ENCODE measurements around the gene ST3GAL4. TPM values are rescaled to one million over a fixed set of nuclear protein-coding genes. Genes with fewer than 3 reads are reported as not detected.

ST3GAL4 gene
- total RNA-seq, 1 experiment from 2014 or later = 13.1 TPM

DNA sequence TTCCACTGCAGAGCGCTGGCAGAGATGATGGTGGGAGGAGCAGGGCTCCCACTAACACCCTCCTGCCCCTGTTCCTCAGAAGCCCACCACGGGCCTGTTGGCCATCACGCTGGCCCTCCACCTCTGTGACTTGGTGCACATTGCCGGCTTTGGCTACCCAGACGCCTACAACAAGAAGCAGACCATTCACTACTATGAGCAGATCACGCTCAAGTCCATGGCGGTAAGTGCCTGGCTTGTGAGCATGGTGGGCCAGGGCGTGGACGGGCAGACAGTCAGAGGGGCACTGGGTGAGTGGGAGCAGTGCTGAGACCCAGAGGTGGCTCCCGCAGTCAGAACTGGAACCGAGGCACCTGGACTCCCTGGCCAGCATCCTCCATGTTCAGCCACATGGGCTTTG is 57.9 kb downstream of the ST3GAL4 start:
- Histone ChIP-seq H3K79me2 (ENCODE audit: insufficient read depth, low read length) (no peaks in the 10 kb centered on the region), H2AFZ (ENCODE audit: low read depth, low read length, poor library complexity, severe bottlenecking) (no peak overlapping the region), H3K27ac (ENCODE audit: low read depth, low read length) (no peak overlapping the region), H3K9ac (ENCODE audit: low read length) (no peak overlapping the region), H3K36me3 (ENCODE audit: control insufficient read depth in 1 of 2, insufficient read depth in 2 of 2, low read length in 2 of 2) (no peaks in the 10 kb centered on the region), H3K27me3 (ENCODE audit: insufficient read depth, low read length) (no peaks in the 10 kb centered on the region), H3K9me2 (ENCODE audit: insufficient read depth) (no peaks in the 10 kb centered on the region), H3K9me3 (ENCODE audit: control insufficient read depth in 1 of 2, insufficient read depth in 1 of 2, low read depth in 1 of 2, low read length in 2 of 2) (no peaks in the 10 kb centered on the region), H4K20me1 (ENCODE audit: insufficient read depth) (no peaks in the 10 kb centered on the region), H3K4me1 (ENCODE audit: control insufficient read depth in 1 of 2, insufficient read depth in 2 of 2, low read length in 2 of 2) (no peaks in the 10 kb centered on the region), H3K4me2 (ENCODE audit: low read length) (no peak overlapping the region), H3K4me3 (replicated peaks in 1 of 2; ENCODE audit: low read depth in 1 of 2, low read length in 2 of 2) (no peak overlapping the region)
- no TSS peak for BruUV-seq (replicated peaks)
- POLR2A ChIA-PET = no interaction called here
- RAD21 ChIA-PET (ENCODE audit: low non-redundant PET in 1 of 2, low total read pairs in 2 of 2, uncharacterized antibody in 2 of 2, unreplicated experiment in 2 of 2) = no interaction called here
- DNase-seq (ENCODE audit: low read depth, low spot score) (no peak), ATAC-seq (no peak)
- TF ChIP-seq, protein P1, sequence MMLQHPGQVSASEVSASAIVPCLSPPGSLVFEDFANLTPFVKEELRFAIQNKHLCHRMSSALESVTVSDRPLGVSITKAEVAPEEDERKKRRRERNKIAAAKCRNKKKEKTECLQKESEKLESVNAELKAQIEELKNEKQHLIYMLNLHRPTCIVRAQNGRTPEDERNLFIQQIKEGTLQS (IDR thresholded peaks at IDR 0.05) = no peak
- TF ChIP-seq, protein P2, sequence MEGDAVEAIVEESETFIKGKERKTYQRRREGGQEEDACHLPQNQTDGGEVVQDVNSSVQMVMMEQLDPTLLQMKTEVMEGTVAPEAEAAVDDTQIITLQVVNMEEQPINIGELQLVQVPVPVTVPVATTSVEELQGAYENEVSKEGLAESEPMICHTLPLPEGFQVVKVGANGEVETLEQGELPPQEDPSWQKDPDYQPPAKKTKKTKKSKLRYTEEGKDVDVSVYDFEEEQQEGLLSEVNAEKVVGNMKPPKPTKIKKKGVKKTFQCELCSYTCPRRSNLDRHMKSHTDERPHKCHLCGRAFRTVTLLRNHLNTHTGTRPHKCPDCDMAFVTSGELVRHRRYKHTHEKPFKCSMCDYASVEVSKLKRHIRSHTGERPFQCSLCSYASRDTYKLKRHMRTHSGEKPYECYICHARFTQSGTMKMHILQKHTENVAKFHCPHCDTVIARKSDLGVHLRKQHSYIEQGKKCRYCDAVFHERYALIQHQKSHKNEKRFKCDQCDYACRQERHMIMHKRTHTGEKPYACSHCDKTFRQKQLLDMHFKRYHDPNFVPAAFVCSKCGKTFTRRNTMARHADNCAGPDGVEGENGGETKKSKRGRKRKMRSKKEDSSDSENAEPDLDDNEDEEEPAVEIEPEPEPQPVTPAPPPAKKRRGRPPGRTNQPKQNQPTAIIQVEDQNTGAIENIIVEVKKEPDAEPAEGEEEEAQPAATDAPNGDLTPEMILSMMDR (IDR thresholded peaks at IDR 0.05 in 2 of 3, conservative IDR thresholded peaks at IDR 0.05 in 1 of 3; ENCODE audit: borderline replicate concordance in 1 of 3, insufficient read depth in 1 of 3, low read depth in 2 of 3, low read length in 2 of 3) = no peak
- TF ChIP-seq ZFX (IDR thresholded peaks at IDR 0.05) = no peak
- TF ChIP-seq, protein P3, sequence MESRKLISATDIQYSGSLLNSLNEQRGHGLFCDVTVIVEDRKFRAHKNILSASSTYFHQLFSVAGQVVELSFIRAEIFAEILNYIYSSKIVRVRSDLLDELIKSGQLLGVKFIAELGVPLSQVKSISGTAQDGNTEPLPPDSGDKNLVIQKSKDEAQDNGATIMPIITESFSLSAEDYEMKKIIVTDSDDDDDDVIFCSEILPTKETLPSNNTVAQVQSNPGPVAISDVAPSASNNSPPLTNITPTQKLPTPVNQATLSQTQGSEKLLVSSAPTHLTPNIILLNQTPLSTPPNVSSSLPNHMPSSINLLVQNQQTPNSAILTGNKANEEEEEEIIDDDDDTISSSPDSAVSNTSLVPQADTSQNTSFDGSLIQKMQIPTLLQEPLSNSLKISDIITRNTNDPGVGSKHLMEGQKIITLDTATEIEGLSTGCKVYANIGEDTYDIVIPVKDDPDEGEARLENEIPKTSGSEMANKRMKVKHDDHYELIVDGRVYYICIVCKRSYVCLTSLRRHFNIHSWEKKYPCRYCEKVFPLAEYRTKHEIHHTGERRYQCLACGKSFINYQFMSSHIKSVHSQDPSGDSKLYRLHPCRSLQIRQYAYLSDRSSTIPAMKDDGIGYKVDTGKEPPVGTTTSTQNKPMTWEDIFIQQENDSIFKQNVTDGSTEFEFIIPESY (IDR thresholded peaks at IDR 0.05; ENCODE audit: extremely low read depth, insufficient replicate concordance, low read length) = no peak
- TF ChIP-seq, protein P4, sequence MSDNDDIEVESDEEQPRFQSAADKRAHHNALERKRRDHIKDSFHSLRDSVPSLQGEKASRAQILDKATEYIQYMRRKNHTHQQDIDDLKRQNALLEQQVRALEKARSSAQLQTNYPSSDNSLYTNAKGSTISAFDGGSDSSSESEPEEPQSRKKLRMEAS (IDR thresholded peaks at IDR 0.05) = no peak
- TF ChIP-seq EGR1 (IDR thresholded peaks at IDR 0.05; ENCODE audit: low read depth) = no peak
- no peak for TF ChIP-seq CBX3 (IDR thresholded peaks at IDR 0.05; ENCODE audit: low read depth)
- no peak for TF ChIP-seq YY1 (IDR thresholded peaks at IDR 0.05; ENCODE audit: extremely low read depth, insufficient replicate concordance, low read depth, low read length)
- CTCF ChIA-PET = no interaction called here
- intact Hi-C loops (cut with micrococcal nuclease) = no loop called here

All from HCT116 (cell line).